ENCODE measurements around the gene CYBRD1.

The CYBRD1 gene

DNA sequence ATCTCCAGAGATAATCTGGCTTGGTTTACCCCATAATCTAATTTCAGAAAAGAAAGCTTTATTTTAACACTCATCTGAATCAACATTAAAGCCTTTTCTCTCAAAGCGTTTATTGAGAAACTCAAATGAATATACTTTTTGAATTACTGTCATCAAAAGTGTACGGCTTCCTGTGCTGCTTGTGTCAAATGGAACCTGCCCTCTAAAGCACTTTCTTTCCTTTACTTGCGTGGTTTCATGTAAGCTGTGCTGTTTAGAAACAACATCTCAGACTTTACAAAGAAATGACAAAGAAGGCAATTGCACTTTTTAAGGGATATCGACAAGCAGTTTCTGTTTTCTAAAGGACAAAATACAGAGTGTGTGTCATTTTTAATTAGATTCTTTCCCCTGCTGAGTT lies 35.1 kb downstream of the CYBRD1 start:
- no peak for DNase-seq

DNA sequence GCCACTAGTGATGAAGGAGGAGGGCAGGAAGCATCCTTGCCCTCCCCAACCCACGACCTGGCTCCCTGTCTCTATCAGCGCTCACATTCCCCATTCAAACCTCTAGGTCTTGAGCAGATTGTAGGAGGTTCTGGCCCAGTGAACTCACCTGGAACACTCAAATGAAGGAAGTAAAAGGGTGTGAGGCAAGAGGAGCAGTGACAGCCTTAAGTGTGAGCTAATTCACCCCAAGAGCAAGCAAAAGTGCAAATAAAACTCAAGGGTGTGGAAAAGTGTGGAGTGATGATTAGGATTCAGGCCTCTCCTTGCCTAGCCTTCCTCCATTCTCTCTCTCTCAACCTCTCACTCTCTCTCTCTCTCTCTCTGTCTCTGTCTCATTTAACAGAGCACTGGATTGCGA lies 41.0 kb downstream of the CYBRD1 start:
- no peak for DNase-seq

DNA sequence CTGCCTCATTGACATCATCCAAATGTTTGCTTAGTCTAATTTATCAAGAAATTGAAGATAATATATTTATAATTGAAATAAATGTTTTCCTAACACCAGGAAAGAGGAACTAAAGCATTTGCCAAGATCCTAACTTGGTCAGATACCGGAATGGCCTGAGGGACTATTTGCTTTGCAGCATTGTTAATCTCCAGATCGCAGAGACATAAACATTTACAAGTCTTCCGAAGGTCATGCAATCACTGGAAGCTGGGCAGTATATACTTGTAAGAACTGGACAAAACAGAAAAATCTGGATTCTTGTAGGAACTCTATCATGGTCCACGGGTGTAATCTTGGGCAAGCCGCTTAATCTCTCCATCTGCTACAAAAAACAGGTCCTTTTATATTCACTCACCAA lies 42.2 kb downstream of the CYBRD1 start:
- no peak for DNase-seq

- DNase-seq = no peak
Measured at GRCh38 chr2:171566057-171566456, 43.8 kb downstream of the CYBRD1 start.

- no peak for DNase-seq
Measured at GRCh38 chr2:171566753-171567152, 44.5 kb downstream of the CYBRD1 start.

DNA sequence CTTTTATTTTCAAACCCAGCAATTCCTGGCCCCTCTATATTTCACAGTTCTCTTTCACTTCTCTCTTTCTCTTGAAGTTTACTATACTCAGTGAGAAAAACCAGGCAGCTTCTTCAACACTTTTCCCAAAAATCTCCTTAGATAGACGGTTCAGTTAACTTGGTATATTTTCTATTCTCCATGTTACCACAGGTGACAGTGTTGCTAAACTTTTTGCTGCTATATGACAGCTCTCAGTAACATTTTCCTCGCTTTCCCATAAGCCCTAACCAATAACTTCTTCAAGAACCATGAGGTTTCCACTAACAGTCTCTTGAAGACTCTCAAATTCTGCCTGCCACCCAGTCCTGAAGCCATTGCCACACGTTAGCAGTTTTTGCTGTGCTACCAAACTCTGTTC lies 45.8 kb downstream of the CYBRD1 start:
- DNase-seq = peak; percentile 7

DNA sequence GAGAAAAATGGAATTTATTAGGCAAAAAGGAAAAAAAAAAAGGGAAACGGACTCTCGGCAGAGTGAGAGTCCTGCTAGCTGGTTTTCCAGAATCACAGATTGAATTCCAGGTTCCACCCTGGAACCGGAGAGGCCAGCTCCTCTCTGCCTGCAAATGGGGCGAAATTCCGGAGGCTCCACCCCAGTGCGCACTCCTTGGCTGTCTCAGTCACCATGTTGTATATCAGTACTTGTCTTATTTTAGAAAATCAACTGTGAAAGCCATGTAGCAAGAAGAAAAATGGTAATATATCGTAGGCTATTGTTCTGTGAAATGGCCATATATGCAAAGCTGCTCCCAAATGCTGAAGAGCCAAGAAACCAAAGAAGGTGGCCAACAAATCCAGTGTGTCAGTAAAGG lies 49.4 kb downstream of the CYBRD1 start:
- DNase-seq = no peak

- DNase-seq = peak; percentile 71
Measured at GRCh38 chr2:171574149-171574795, 52.0 kb downstream of the CYBRD1 start.

GRCh38 chr2:171575606-171576005 lies 53.3 kb downstream of the CYBRD1 start:
- no peak for DNase-seq

- no peak for DNase-seq
Measured at GRCh38 chr2:171578127-171578803, 56.0 kb downstream of the CYBRD1 start.

GRCh38 chr2:171579481-171579880 lies 57.2 kb downstream of the CYBRD1 start:
- no peak for DNase-seq

DNA sequence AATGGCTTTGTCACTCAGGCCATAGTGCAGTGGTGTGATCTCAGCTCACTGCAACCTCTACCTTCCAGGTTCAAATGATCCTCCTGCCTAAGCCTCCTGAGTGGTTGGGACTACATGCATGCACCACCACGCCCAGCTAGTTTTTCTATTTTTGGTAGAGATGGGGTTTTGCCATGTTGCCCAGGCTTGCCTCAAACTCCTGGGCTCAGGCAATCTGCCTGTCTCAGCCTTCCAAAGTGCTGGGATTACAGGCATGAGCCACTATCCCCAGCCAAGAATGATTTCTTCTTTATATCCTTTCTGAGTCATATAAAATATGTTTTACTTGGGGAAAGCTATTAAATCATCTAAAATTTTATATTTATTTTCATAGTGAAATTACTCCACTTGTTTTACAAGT lies 61.3 kb downstream of the CYBRD1 start:
- DNase-seq = no peak

DNA sequence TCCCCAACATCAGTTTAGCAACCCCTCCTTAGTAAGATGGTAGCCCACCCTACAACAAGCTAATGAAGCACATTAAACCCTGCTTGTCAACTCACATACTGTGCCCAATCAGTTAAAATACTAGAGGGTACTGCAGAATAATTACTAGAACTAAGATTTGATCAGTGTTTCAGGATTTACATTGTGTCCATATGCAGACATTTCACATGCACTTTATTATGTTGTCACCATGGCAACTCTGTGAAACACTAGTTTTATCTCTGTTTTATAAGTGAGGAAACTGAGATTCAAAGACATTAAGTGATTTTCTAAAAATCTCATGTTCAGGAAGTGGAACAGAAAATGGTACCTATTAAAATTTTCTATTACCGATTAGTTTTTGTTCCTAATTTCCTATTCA lies 61.7 kb downstream of the CYBRD1 start:
- DNase-seq = no peak

GRCh38 chr2:171587132-171587531 lies 64.9 kb downstream of the CYBRD1 start:
- DNase-seq = no peak

DNA sequence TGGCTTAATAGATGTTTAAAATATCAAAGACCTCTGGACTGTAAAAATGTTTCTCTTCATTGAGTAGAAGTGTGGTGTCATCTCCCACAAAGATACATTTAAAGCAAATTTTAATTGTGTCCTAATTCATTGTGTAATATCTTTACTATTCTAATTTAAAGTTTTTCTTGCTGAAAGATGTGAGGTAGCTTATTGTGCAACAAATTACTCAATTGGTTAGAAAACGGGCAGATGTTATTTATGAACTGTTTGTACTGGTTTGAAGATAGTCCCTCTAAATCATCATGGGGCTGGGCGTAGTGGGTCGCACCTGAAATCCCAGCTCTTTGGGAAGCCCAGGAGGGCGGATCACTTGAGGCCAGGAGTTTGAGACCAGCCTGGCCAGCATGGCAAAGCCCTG lies 65.3 kb downstream of the CYBRD1 start:
- DNase-seq = no peak

GRCh38 chr2:171590116-171590515 lies 67.8 kb downstream of the CYBRD1 start:
- DNase-seq = no peak

- no peak for DNase-seq
Measured at GRCh38 chr2:171592036-171592555, 69.8 kb downstream of the CYBRD1 start.

- no peak for DNase-seq
Measured at GRCh38 chr2:171595456-171595855, 73.2 kb downstream of the CYBRD1 start.

DNA sequence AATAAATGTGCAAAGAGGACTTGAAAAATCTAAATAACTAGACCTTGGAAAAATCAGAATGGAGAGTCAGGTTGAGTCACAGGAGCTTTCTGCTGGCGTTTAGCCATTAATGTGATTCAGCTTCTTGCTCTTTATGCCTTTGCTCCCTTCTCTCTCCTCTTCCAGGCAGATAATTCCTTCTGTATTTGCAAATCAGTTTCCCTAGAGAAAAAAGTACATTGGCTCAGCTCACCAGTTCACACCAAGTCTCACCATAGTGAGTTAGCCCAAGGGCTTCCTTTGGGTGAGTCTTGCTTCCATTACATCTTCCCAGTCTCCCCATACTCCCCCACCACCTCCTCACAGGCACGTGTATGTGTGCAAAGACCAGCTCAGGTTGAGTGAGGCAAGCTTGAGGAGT lies 73.6 kb downstream of the CYBRD1 start:
- DNase-seq = peak; percentile 85

GRCh38 chr2:171598713-171599319 lies 76.5 kb downstream of the CYBRD1 start:
- DNase-seq = peak; percentile 75

DNA sequence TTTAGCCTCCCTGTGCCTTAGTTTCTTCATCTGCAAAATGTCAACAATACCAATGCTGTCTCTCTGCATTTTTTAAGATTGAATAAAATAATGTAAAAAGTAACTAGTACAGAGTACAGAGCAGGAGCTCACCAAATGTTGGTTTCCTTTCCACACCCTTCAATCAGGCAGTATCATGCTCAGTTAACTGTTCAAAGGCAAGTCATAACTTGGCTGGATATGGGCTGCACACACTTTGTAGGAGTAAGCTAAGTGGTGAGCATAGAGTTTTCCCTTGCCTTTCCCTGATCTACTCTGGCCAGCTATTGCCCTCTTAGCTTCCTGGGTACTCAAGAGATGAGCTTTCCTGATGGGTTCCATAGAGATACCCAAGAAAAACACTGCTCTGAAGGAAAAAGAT lies 77.9 kb downstream of the CYBRD1 start:
- no peak for DNase-seq

DNA sequence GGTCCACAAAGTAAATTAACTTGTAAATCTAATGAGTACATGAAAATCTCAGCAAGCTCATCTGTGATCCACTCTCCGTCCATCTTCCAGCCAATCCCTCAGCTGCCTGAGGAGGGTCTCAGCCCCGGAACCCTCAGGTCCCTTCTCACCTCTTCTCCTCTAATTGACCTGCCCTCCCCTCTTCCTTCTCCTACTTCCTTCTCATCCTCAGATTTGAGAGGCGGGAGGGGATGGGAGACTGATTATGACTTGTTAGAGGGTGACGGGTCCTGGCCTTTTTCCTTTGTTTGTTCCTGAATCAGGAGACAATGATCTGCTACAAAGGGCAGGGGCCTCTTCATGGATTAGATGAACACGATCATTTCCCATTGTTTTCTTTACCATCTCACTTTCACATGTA lies 80.1 kb downstream of the CYBRD1 start:
- no peak for DNase-seq

Data from EL (cell line).